HCT116 (cell line): ENCODE measurements around the gene ISCU. TPM values are rescaled to one million over a fixed set of nuclear protein-coding genes. Genes with fewer than 3 reads are reported as not detected.

Experiments
- ATAC-seq: fragments of 200-7000 bp; cut with Tn5 transposase; 2 replicates; pipeline ENCODE4 v1.9.1; 2020; ENCODE audit warnings: mild to moderate bottlenecking, moderate library complexity
- BruUV-seq: library from RNA; stranded (reverse); fragments of 400-500 nt; replicated peaks from 2 replicates; lab custom pipeline; 2021; lab: Mats Ljungman, UMichigan
- CTCF ChIA-PET: fragments of 300-600 bp; sonication (Branson Sonifier 250); formaldehyde crosslinking; loops from one replicate; lab custom pipeline; 2021; ENCODE audit warnings: antibody characterized with exemption; lab: Charles Lee
- POLR2A ChIA-PET: fragments of 300-600, 350-600 bp; sonication (Branson Sonifier 250); formaldehyde crosslinking; loops from one replicate; lab custom pipeline; 2021; ENCODE audit warnings: antibody characterized with exemption; lab: Charles Lee
- RAD21 ChIA-PET, 2 experiments: fragments of 300-600 bp; sonication (Branson Sonifier 250); formaldehyde crosslinking; loops; one replicate each; lab custom pipeline; 2023; ENCODE audit warnings: low total read pairs in 2 of 2; ENCODE audit not compliant: uncharacterized antibody in 2 of 2, unreplicated experiment in 2 of 2, low non-redundant PET in 1 of 2; lab: Charles Lee
- DNase-seq: peaks from one replicate; pipeline ENCODE4 v3.0.0-alpha.2; 2010; ENCODE audit warnings: low read depth, low spot score
- H2AFZ ChIP-seq: fragments of 200-600 bp; shearing (Covaris generic), sonication (generic); 2 replicates; pipeline ENCODE4 v1.6.1; 2017; ENCODE audit warnings: low read depth, mixed run types, mixed read lengths, antibody characterized with exemption, low read length; ENCODE audit not compliant: poor library complexity, severe bottlenecking
- H3K27ac ChIP-seq: 2 replicates; pipeline ENCODE4 v1.5.1; 2012; ENCODE audit warnings: low read depth, low read length
- H3K27me3 ChIP-seq: fragments of 200-600 bp; sonication (generic); 2 replicates; pipeline ENCODE4 v1.6.1; 2016; ENCODE audit warnings: mixed run types, low read length, mixed read lengths; ENCODE audit not compliant: insufficient read depth
- H3K36me3 ChIP-seq, 2 experiments: fragments of 200-500 bp in 1 of 2; fragments of 200-600 bp in 1 of 2; sonication (Bioruptor generic) in 1 of 2; sonication (generic) in 1 of 2; 2 replicates each; pipeline versions ENCODE4 v1.5.1 to v1.6.1; 2014 to 2016; ENCODE audit warnings: low read length in 2 of 2, inconsistent platforms in 1 of 2, mixed read lengths in 1 of 2, mixed run types in 1 of 2; ENCODE audit not compliant: insufficient read depth in 2 of 2, control insufficient read depth in 1 of 2
- H3K4me1 ChIP-seq, 2 experiments: fragments of 200-600 bp in 1 of 2; sonication (generic) in 1 of 2; 2 replicates each; pipeline versions ENCODE4 v1.5.1 to v1.6.1; 2012 to 2017; ENCODE audit warnings: low read length in 2 of 2, inconsistent platforms in 1 of 2, mild to moderate bottlenecking in 1 of 2, mixed read lengths in 1 of 2, mixed run types in 1 of 2, moderate library complexity in 1 of 2; ENCODE audit not compliant: insufficient read depth in 2 of 2, control insufficient read depth in 1 of 2
- H3K4me2 ChIP-seq: fragments of 200-600 bp; sonication (generic); 2 replicates; pipeline ENCODE4 v1.6.1; 2017; ENCODE audit warnings: mixed run types, low read length, mixed read lengths
- H3K4me3 ChIP-seq, 2 experiments: fragments of 200-600 bp in 1 of 2; sonication (generic) in 1 of 2; replicated peaks in 1 of 2; 2 replicates each; pipeline ENCODE4 v1.5.1; 2011 to 2016; ENCODE audit warnings: low read length in 2 of 2, control low read depth in 1 of 2, low read depth in 1 of 2, mild to moderate bottlenecking in 1 of 2, mixed read lengths in 1 of 2, mixed run types in 1 of 2
- H3K79me2 ChIP-seq: fragments of 200-600 bp; sonication (generic); 2 replicates; pipeline ENCODE4 v1.6.1; 2017; ENCODE audit warnings: mild to moderate bottlenecking, mixed run types, low read length, moderate library complexity, mixed read lengths; ENCODE audit not compliant: insufficient read depth
- H3K9ac ChIP-seq: fragments of 200-600 bp; sonication (generic); 2 replicates; pipeline ENCODE4 v1.6.1; 2016; ENCODE audit warnings: low read length, mixed read lengths
- H3K9me2 ChIP-seq: fragments of 200-600 bp; sonication (generic), shearing (Covaris generic); 2 replicates; pipeline ENCODE4 v1.6.1; 2017; ENCODE audit warnings: mixed run types, mild to moderate bottlenecking, moderate library complexity; ENCODE audit not compliant: insufficient read depth
- H3K9me3 ChIP-seq, 2 experiments: fragments of 200-500 bp in 1 of 2; fragments of 200-600 bp in 1 of 2; sonication (Bioruptor generic) in 1 of 2; sonication (generic) in 1 of 2; 2 replicates each; pipeline ENCODE4 v1.6.1; 2014 to 2017; ENCODE audit warnings: low read length in 2 of 2, mixed read lengths in 2 of 2, inconsistent platforms in 1 of 2, low read depth in 1 of 2, mild to moderate bottlenecking in 1 of 2, mixed run types in 1 of 2, moderate library complexity in 1 of 2; ENCODE audit not compliant: control insufficient read depth in 1 of 2, insufficient read depth in 1 of 2
- H4K20me1 ChIP-seq: fragments of 200-600 bp; sonication (generic), shearing (Covaris generic); 2 replicates; pipeline ENCODE4 v1.6.1; 2017; ENCODE audit warnings: mixed run types, mild to moderate bottlenecking, moderate library complexity; ENCODE audit not compliant: insufficient read depth
- CTCF ChIP-seq, 3 experiments: fragments of 200-600 bp in 1 of 3; sonication (generic) in 1 of 3; IDR thresholded peaks in 2 of 3; conservative IDR thresholded peaks in 1 of 3; 2 replicates each; pipeline ENCODE4 v1.5.1; 2012 to 2017; ENCODE audit warnings: low read depth in 2 of 3, low read length in 2 of 3, antibody characterized with exemption in 1 of 3, borderline replicate concordance in 1 of 3, control low read depth in 1 of 3, mild to moderate bottlenecking in 1 of 3, mixed read lengths in 1 of 3, mixed run types in 1 of 3, moderate library complexity in 1 of 3; ENCODE audit not compliant: insufficient read depth in 1 of 3
- FOSL1 ChIP-seq: IDR thresholded peaks from 2 replicates; pipeline ENCODE4 v1.6.1; 2012; ENCODE audit warnings: low read depth
- MAX ChIP-seq: IDR thresholded peaks from 2 replicates; pipeline ENCODE4 v1.6.1; 2012
- REST ChIP-seq: IDR thresholded peaks from 2 replicates; pipeline ENCODE4 v1.6.1; 2012; ENCODE audit warnings: low read depth
- SP1 ChIP-seq: IDR thresholded peaks from 2 replicates; pipeline ENCODE4 v1.6.1; 2012; ENCODE audit warnings: low read depth
- YY1 ChIP-seq: IDR thresholded peaks from 2 replicates; pipeline ENCODE4 v1.6.1; 2011; ENCODE audit warnings: low read length, low read depth, moderate library complexity, mild to moderate bottlenecking; ENCODE audit not compliant: insufficient replicate concordance; ENCODE audit errors: extremely low read depth
- ZNF274 ChIP-seq: fragments of 200-500 bp; sonication (Bioruptor generic); IDR thresholded peaks from 2 replicates; pipeline ENCODE4 v1.6.1; 2014; ENCODE audit warnings: mild to moderate bottlenecking, low read depth, low read length, inconsistent platforms
- intact Hi-C: fragments of 100-400 bp; cut with micrococcal nuclease; formaldehyde crosslinking; loops from 2 replicates; pipeline ENCODE4 v1.10.0; 2022
- total RNA-seq: library from RNA; stranded (reverse); gene quantifications from one replicate; pipeline ENCODE4 v1.2.1, GENCODE V29; 2021; ENCODE audit not compliant: unreplicated experiment

The ISCU gene
- total RNA-seq, 1 experiment from 2014 or later = 89.6 TPM

- Histone ChIP-seq H3K4me1 (no peaks in the 10 kb centered on the region), H3K79me2 (no peaks in the 10 kb centered on the region), H4K20me1 (no peaks in the 10 kb centered on the region), H2AFZ (no peak overlapping the region), H3K9me3 (no peaks in the 10 kb centered on the region)
- no peak for DNase-seq
- RAD21 ChIA-PET = no interaction called here
- ATAC-seq = no peak
- TF ChIP-seq SP1 (no peak), CTCF (IDR thresholded peaks at IDR 0.05 in 2 of 3, conservative IDR thresholded peaks at IDR 0.05 in 1 of 3; ENCODE audit: borderline replicate concordance in 1 of 3, insufficient read depth in 1 of 3, low read depth in 2 of 3, low read length in 2 of 3) (no peak), YY1 (no peak), REST (no peak), FOSL1 (no peak), MAX (no peak), ZNF274 (no peak)
- TF ChIP-seq, all 23 proteins: peak for 0
- H3K27me3 ChIP-seq = no peaks in the 10 kb centered on the region
- H3K9ac ChIP-seq = no peak overlapping the region
- H3K4me3 ChIP-seq = no peak overlapping the region
- H3K36me3 ChIP-seq = no peaks in the 10 kb centered on the region
- POLR2A ChIA-PET = no interaction called here
- no peaks in the 10 kb centered on the region for H3K9me2 ChIP-seq
- H3K4me2 ChIP-seq = no peak overlapping the region
- intact Hi-C loops = no loop called here
- CTCF ChIA-PET = no interaction called here
- BruUV-seq = no TSS peak
- H3K27ac ChIP-seq = no peak overlapping the region
Observed at GRCh38 chr12:108587826-108588225, 25.4 kb downstream of the ISCU start.
